Upper lobe of left lung (tissue), 6 donors: ENCODE data around the gene RGS16. TPM values are rescaled to one million over a fixed set of nuclear protein-coding genes. Genes with fewer than 3 reads are reported as not detected.

Experiments
- ATAC-seq, 2 donors: fragments of 200-7000 bp; cut with Tn5 transposase; one replicate each; pipeline ENCODE4 v1.9.1; 2022; ENCODE audit warnings: mild to moderate bottlenecking in 2 of 2, moderate library complexity in 2 of 2; ENCODE audit not compliant: low FRiP score in 2 of 2
- DNase-seq, 2 donors: peaks; one replicate each; pipeline ENCODE4 v3.0.0-alpha.2; 2019 to 2020
- H3K27ac ChIP-seq, 4 donors: fragments of 200-600 bp; sonication (generic); one replicate each; pipeline ENCODE4 v1.5.1; 2016 to 2019
- H3K27me3 ChIP-seq, 4 donors: fragments of 200-600 bp; sonication (generic); one replicate each; pipeline ENCODE4 v1.5.1; 2017 to 2019
- H3K36me3 ChIP-seq, 4 donors: fragments of 200-600 bp; sonication (generic); one replicate each; pipeline ENCODE4 v1.5.1; 2016 to 2019
- H3K4me1 ChIP-seq, 4 donors: fragments of 200-600 bp; sonication (generic); one replicate each; pipeline ENCODE4 v1.5.1; 2018 to 2019
- H3K4me3 ChIP-seq, 4 donors: fragments of 200-600 bp; sonication (generic); one replicate each; pipeline ENCODE4 v1.5.1; 2017 to 2019; ENCODE audit warnings: mild to moderate bottlenecking in 2 of 4, moderate library complexity in 1 of 4
- H3K9me3 ChIP-seq, 4 donors: fragments of 200-600 bp; sonication (generic); one replicate each; pipeline ENCODE4 v1.5.1; 2018 to 2019
- CTCF ChIP-seq, 6 experiments: fragments of 450-650 bp in 4 of 6; fragments of 200-600 bp in 2 of 6; sonication (generic) in 2 of 6; IDR thresholded peaks; one replicate each; pipeline ENCODE4 v1.5.1; 2016 to 2019; ENCODE audit warnings: antibody characterized with exemption in 6 of 6
- EP300 ChIP-seq, 4 donors: sonication (generic); formaldehyde crosslinking; IDR thresholded peaks; one replicate each; pipeline ENCODE4 v1.5.1; 2017; ENCODE audit warnings: antibody characterized with exemption in 4 of 4, control low read depth in 2 of 4
- POLR2A ChIP-seq, 4 donors: fragments of 450-650 bp; IDR thresholded peaks; one replicate each; pipeline ENCODE4 v1.5.1; 2016 to 2017; ENCODE audit warnings: antibody characterized with exemption in 4 of 4, mild to moderate bottlenecking in 2 of 4
- POLR2AphosphoS5 ChIP-seq, 2 donors: sonication (generic); formaldehyde crosslinking; IDR thresholded peaks; one replicate each; pipeline ENCODE4 v1.5.1; 2017; ENCODE audit warnings: antibody characterized with exemption in 2 of 2
- WGBS, 2 donors: methylation state at CpG; one replicate each; pipeline ENCODE4 v1.1.5; 2017 to 2018; 5-methylcytosine and 5-hydroxymethylcytosine counted together
- total RNA-seq, 6 donors: library from RNA; depleted of rRNA in 4 of 6; stranded (reverse); fragments of >200 nt in 4 of 6; gene quantifications; one replicate each; pipeline versions ENCODE4 v1.1.0 to v1.2.1, GENCODE V29; 2016 to 2021
- donor health status: DM: no; HTN: no; CAD: no; lungs with moderate emphysema.
- donor health status: DM: no; HTN: yes; CAD: no; lungs with severe emphysema.

Gene RGS16
- total RNA-seq, 6 donors from 2014 or later = 3.1 to 27.2 (median 16.2) TPM

DNA sequence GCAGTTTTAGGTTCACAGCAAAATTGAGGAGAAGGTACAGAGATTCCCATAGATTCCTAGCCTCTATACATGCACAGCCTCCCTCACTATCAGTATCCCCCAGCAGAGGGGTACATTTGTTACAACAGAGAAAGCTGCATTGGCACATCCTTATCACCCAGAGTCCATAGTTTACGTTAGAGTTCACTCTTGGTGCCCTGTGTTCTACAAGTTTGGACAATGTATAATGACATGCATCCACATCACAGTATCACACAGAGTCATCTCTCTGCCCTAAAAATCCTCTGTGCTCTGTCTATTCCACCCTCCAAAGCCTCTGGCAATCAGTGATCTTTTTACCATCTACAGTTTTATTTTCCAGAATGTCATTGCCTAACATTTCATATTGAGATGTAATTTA is 22.3 kb upstream of the RGS16 start:
- no peak overlapping the region for H3K4me3 ChIP-seq
- TF ChIP-seq POLR2A (IDR thresholded peaks at IDR 0.05) (no peak), CTCF (IDR thresholded peaks at IDR 0.05) (no peak), EP300 (IDR thresholded peaks at IDR 0.05) (no peak), POLR2AphosphoS5 (IDR thresholded peaks at IDR 0.05) (no peak)
- H3K27me3 ChIP-seq = no peaks in the 10 kb centered on the region
- no peaks in the 10 kb centered on the region for H3K9me3 ChIP-seq
- DNase-seq (no peak), ATAC-seq (no peak)
- WGBS, 2 donors = 63 to 73% methylated on average over 1 of the region's 1 CpG
- H3K36me3 ChIP-seq = no peaks in the 10 kb centered on the region
- peaks cover 3 to 12% (median 7%) of the 10 kb centered on the region in 4 donors for H3K4me1 ChIP-seq
- no peak overlapping the region for H3K27ac ChIP-seq

DNA sequence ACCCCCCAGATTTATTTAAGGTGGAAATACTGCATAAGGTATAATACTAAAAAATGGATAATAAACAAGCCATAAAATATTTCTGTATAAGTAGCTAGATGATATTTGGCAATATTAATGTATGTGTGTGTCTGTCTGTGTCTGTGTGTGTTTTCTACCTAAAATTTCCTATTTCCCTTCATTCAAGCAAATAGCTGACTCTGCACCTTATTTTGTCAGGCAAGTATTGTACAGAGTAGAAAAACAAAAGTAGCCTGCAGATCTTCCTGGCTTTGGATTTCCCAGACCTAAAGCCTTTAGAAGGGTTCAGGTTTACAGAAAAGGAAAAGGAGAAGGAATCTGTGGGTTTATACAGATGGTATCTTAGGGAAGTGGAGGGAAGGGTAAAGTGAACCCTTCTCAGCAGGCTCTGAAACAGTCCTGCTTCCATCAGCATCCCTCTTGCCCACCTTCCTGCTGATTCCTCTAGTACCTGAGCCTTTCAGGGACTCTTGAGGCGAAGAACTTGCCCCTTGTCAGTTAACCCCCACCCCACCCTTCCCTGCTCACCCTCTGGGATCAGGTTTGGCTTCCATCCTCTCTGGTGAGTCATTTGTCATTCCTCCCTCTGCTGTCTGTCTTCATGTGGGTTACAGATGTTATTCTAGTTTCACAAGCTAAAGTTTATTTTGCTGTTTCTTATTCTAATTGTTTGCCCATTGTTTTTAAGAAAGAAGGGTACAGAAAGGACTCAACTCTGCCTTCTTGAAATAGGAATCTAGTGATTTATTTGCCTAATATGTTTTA is 21.7 kb upstream of the RGS16 start:
- H3K27ac ChIP-seq = no peak overlapping the region
- TF ChIP-seq CTCF (IDR thresholded peaks at IDR 0.05) = no peak
- TF ChIP-seq POLR2AphosphoS5 (IDR thresholded peaks at IDR 0.05) = no peak
- TF ChIP-seq EP300 (IDR thresholded peaks at IDR 0.05) = no peak
- no peak for TF ChIP-seq POLR2A (IDR thresholded peaks at IDR 0.05)
- WGBS, 2 donors = 82 to 86% methylated on average over 1 of the region's 1 CpG

DNA sequence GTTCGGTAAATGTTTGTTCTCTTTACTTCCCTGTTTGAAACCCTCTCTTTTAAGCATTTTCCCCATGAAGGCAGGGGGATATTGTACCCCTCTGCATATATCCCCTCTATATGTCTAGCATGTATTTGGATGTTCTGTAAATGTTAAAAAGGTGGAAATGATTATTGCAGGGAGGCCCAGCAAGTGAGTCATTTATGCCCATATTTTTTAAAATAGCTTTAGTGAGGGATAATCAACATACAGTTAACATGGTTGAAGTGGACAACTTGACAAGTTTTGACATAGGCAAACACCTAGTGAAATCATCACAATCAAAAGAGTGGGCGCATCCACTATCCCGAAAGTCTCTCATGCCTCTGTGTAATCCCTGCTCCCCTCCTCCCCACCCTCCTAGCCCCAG is 20.8 kb upstream of the RGS16 start:
- Histone ChIP-seq H3K36me3 (no peaks in the 10 kb centered on the region), H3K27me3 (no peaks in the 10 kb centered on the region), H3K4me1 (peaks cover 0 to 8% (median 5%) of the 10 kb centered on the region in 4 donors), H3K4me3 (no peak overlapping the region), H3K27ac (no peak overlapping the region), H3K9me3 (no peaks in the 10 kb centered on the region)
- no peak for TF ChIP-seq CTCF (IDR thresholded peaks at IDR 0.05)
- TF ChIP-seq POLR2A (IDR thresholded peaks at IDR 0.05) = no peak
- TF ChIP-seq POLR2AphosphoS5 (IDR thresholded peaks at IDR 0.05) = no peak
- no peak for TF ChIP-seq EP300 (IDR thresholded peaks at IDR 0.05)
- ATAC-seq = no peak
- WGBS, 2 donors = 77 to 79% methylated on average over 3 of the region's 3 CpGs
- DNase-seq = no peak

More for the DNA sequence above, 21.7 kb upstream of the RGS16 start:
- H3K36me3 ChIP-seq = no peaks in the 10 kb centered on the region
- no peak for ATAC-seq
- peaks cover 3 to 12% (median 7%) of the 10 kb centered on the region in 4 donors for H3K4me1 ChIP-seq
- DNase-seq = no peak
- no peaks in the 10 kb centered on the region for H3K27me3 ChIP-seq
- H3K4me3 ChIP-seq = no peak overlapping the region
- H3K9me3 ChIP-seq = no peaks in the 10 kb centered on the region

- no peak overlapping the region for H3K27ac ChIP-seq
- peaks cover 0 to 4% (median 3%) of the 10 kb centered on the region in 4 donors for H3K4me1 ChIP-seq
- H3K27me3 ChIP-seq = no peaks in the 10 kb centered on the region
- H3K36me3 ChIP-seq = no peaks in the 10 kb centered on the region
- no peak overlapping the region for H3K4me3 ChIP-seq
- 13 to 20% methylated on average over 1 of the region's 1 CpG for WGBS, 2 donors
- H3K9me3 ChIP-seq = no peaks in the 10 kb centered on the region
- DNase-seq (no peak), ATAC-seq (no peak)
- TF ChIP-seq CTCF (IDR thresholded peaks at IDR 0.05) (no peak), EP300 (IDR thresholded peaks at IDR 0.05) (no peak), POLR2AphosphoS5 (IDR thresholded peaks at IDR 0.05) (no peak), POLR2A (IDR thresholded peaks at IDR 0.05) (no peak)
Observed at GRCh38 chr1:182624577-182624976, 20.4 kb upstream of the RGS16 start.
